ENCODE results near the gene HYAL3.

The HYAL3 gene

GRCh38 chr3:50249457-50249856 is 49.7 kb downstream of the HYAL3 start:
- H3K79me2 ChIP-seq (ENCODE audit: insufficient read depth, low read length) = peaks cover 55% of the 10 kb centered on the region
- H4K20me1 ChIP-seq (ENCODE audit: low read depth, low read length) = no peaks in the 10 kb centered on the region

GRCh38 chr3:50248387-50248786 is 50.8 kb downstream of the HYAL3 start:
- no peaks in the 10 kb centered on the region for H3K9me3 ChIP-seq (ENCODE audit: insufficient read depth, low read length)
- H2AFZ ChIP-seq (ENCODE audit: low read depth, low read length, severe bottlenecking) = no peak overlapping the region
- peaks cover 58% of the 10 kb centered on the region for H3K79me2 ChIP-seq (ENCODE audit: insufficient read depth, low read length)
- H3K27ac ChIP-seq (ENCODE audit: low read depth, low read length) = no peak overlapping the region
- H3K27me3 ChIP-seq (ENCODE audit: low read length) = no peaks in the 10 kb centered on the region
- H3K4me2 ChIP-seq (ENCODE audit: low read depth, low read length, poor library complexity, severe bottlenecking) = no peak overlapping the region
- H4K20me1 ChIP-seq (ENCODE audit: low read depth, low read length) = no peaks in the 10 kb centered on the region
- H3K9me2 ChIP-seq (replicated peaks; ENCODE audit: insufficient read depth, low read length) = no peaks in the 10 kb centered on the region
- peaks cover 3% of the 10 kb centered on the region; the same call in 1 of the 2 replicates for H3F3A ChIP-seq (ENCODE audit: insufficient read depth)
- no peak overlapping the region for H3K9ac ChIP-seq (ENCODE audit: low read length)
- H3K36me3 ChIP-seq (ENCODE audit: low read length) = no peaks in the 10 kb centered on the region
- no peak overlapping the region for H3K4me3 ChIP-seq (ENCODE audit: insufficient read depth, low read length, poor library complexity, severe bottlenecking)
- no peak for TF ChIP-seq EZH2phosphoT487 (conservative IDR thresholded peaks at IDR 0.05; ENCODE audit: low read length)
- TF ChIP-seq, protein P1, sequence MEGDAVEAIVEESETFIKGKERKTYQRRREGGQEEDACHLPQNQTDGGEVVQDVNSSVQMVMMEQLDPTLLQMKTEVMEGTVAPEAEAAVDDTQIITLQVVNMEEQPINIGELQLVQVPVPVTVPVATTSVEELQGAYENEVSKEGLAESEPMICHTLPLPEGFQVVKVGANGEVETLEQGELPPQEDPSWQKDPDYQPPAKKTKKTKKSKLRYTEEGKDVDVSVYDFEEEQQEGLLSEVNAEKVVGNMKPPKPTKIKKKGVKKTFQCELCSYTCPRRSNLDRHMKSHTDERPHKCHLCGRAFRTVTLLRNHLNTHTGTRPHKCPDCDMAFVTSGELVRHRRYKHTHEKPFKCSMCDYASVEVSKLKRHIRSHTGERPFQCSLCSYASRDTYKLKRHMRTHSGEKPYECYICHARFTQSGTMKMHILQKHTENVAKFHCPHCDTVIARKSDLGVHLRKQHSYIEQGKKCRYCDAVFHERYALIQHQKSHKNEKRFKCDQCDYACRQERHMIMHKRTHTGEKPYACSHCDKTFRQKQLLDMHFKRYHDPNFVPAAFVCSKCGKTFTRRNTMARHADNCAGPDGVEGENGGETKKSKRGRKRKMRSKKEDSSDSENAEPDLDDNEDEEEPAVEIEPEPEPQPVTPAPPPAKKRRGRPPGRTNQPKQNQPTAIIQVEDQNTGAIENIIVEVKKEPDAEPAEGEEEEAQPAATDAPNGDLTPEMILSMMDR (IDR thresholded peaks at IDR 0.05; ENCODE audit: insufficient read depth, low read length, poor library complexity, severe bottlenecking) = no peak

More at GRCh38 chr3:50249457-50249856, 49.7 kb downstream of the HYAL3 start:
- Histone ChIP-seq H3K27me3 (ENCODE audit: low read length) (no peaks in the 10 kb centered on the region), H2AFZ (ENCODE audit: low read depth, low read length, severe bottlenecking) (no peak overlapping the region), H3K36me3 (ENCODE audit: low read length) (no peaks in the 10 kb centered on the region), H3K4me3 (ENCODE audit: insufficient read depth, low read length, poor library complexity, severe bottlenecking) (no peak overlapping the region), H3K9me2 (replicated peaks; ENCODE audit: insufficient read depth, low read length) (no peaks in the 10 kb centered on the region), H3K27ac (ENCODE audit: low read depth, low read length) (no peak overlapping the region), H3K9ac (ENCODE audit: low read length) (no peak overlapping the region), H3K9me3 (ENCODE audit: insufficient read depth, low read length) (no peaks in the 10 kb centered on the region), H3F3A (ENCODE audit: insufficient read depth) (no peaks in the 10 kb centered on the region), H3K4me2 (ENCODE audit: low read depth, low read length, poor library complexity, severe bottlenecking) (no peak overlapping the region)
- TF ChIP-seq, protein P1 (IDR thresholded peaks at IDR 0.05; ENCODE audit: insufficient read depth, low read length, poor library complexity, severe bottlenecking) = no peak
- TF ChIP-seq EZH2phosphoT487 (conservative IDR thresholded peaks at IDR 0.05; ENCODE audit: low read length) = no peak

- H3K36me3 ChIP-seq (ENCODE audit: low read length) = no peaks in the 10 kb centered on the region
These were observed 52.7 kb downstream of the HYAL3 start for GRCh38 chr3:50246517-50246954.

More at GRCh38 chr3:50246517-50246954, 52.7 kb downstream of the HYAL3 start:
- H3K4me2 ChIP-seq (ENCODE audit: low read depth, low read length, poor library complexity, severe bottlenecking) = peak overlapping the region; percentile 48
- no peaks in the 10 kb centered on the region for H3K27me3 ChIP-seq (ENCODE audit: low read length)
- no peak overlapping the region for H3K4me3 ChIP-seq (ENCODE audit: insufficient read depth, low read length, poor library complexity, severe bottlenecking)
- H3K9ac ChIP-seq (ENCODE audit: low read length) = peak overlapping the region; percentile 44
- H3K9me3 ChIP-seq (ENCODE audit: insufficient read depth, low read length) = no peaks in the 10 kb centered on the region
- H3F3A ChIP-seq (ENCODE audit: insufficient read depth) = peaks cover 10% of the 10 kb centered on the region
- H4K20me1 ChIP-seq (ENCODE audit: low read depth, low read length) = no peaks in the 10 kb centered on the region
- TF ChIP-seq EZH2phosphoT487 (conservative IDR thresholded peaks at IDR 0.05; ENCODE audit: low read length) = no peak
- TF ChIP-seq, protein P1 (IDR thresholded peaks at IDR 0.05; ENCODE audit: insufficient read depth, low read length, poor library complexity, severe bottlenecking) = peak; percentile 19
- H3K27ac ChIP-seq (ENCODE audit: low read depth, low read length) = no peak overlapping the region
- no peaks in the 10 kb centered on the region for H3K9me2 ChIP-seq (replicated peaks; ENCODE audit: insufficient read depth, low read length)
- H3K79me2 ChIP-seq (ENCODE audit: insufficient read depth, low read length) = peaks cover 75% of the 10 kb centered on the region
- no peak overlapping the region for H2AFZ ChIP-seq (ENCODE audit: low read depth, low read length, severe bottlenecking)
